AG09309 (cell line): ENCODE results near the gene TM9SF2.
A peak's percentile ranks its signal among the peaks of the same experiment; 100 is the strongest.

Experiments
- DNase-seq: peaks from one replicate; pipeline ENCODE4 v3.0.0-alpha.2; 2010; ENCODE audit warnings: low read depth
- H3K4me3 ChIP-seq: 2 replicates; pipeline ENCODE4 v1.5.1; 2011; ENCODE audit warnings: mild to moderate bottlenecking, low read depth, low read length, moderate library complexity; ENCODE audit not compliant: control insufficient read depth
- CTCF ChIP-seq: IDR thresholded peaks from 2 replicates; pipeline ENCODE4 v1.5.1; 2011; ENCODE audit warnings: mild to moderate bottlenecking, low read depth, low read length, inconsistent platforms; ENCODE audit not compliant: insufficient read depth, control insufficient read depth; ENCODE audit errors: missing control alignments

The TM9SF2 gene

GRCh38 chr13:99572131-99572530, 70.9 kb downstream of the TM9SF2 start:
- peak; percentile 67 for DNase-seq
- no peak for TF ChIP-seq CTCF
- H3K4me3 ChIP-seq: no peak overlapping the region

GRCh38 chr13:99572921-99573320, 71.6 kb downstream of the TM9SF2 start:
- no peak overlapping the region for H3K4me3 ChIP-seq
- no peak for TF ChIP-seq CTCF
- DNase-seq: no peak

GRCh38 chr13:99575376-99576120, 74.3 kb downstream of the TM9SF2 start:
- TF ChIP-seq CTCF: no peak
- no peak for DNase-seq
- no peak overlapping the region for H3K4me3 ChIP-seq

- peak; percentile 42 for TF ChIP-seq CTCF
- no peak for DNase-seq
- no peak overlapping the region for H3K4me3 ChIP-seq
These were observed 77.0 kb downstream of the TM9SF2 start for GRCh38 chr13:99577934-99578917.

- no peak for DNase-seq
- no peak overlapping the region for H3K4me3 ChIP-seq
- no peak for TF ChIP-seq CTCF
These were observed 79.4 kb downstream of the TM9SF2 start for GRCh38 chr13:99580500-99581268.

- H3K4me3 ChIP-seq: no peak overlapping the region
- TF ChIP-seq CTCF: no peak
- DNase-seq: no peak
These were observed 81.2 kb downstream of the TM9SF2 start for GRCh38 chr13:99582511-99582910.
